Measurements from ENCODE around the gene GPR3.

DNA sequence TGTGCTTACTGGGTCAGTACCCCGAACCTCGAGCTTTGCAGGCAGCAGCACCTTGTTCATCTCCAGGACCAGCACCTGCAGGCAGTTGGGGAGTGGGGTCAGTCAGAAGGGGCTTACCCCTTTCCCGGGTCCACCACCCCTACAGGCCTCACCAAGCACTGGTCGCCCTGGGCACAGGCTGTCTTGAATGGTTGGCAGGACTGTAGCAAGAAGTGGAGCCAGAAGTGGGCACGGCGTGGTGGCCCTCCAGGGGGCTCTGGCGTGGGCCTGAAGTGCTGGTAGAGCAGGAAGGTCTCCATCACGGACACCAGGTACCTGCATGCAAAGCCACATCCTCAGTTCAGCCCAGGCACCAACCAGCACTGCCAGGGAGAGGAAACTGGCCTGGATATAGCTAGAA is 30.9 kb upstream of the GPR3 start:
- TF ChIP-seq, protein P1, sequence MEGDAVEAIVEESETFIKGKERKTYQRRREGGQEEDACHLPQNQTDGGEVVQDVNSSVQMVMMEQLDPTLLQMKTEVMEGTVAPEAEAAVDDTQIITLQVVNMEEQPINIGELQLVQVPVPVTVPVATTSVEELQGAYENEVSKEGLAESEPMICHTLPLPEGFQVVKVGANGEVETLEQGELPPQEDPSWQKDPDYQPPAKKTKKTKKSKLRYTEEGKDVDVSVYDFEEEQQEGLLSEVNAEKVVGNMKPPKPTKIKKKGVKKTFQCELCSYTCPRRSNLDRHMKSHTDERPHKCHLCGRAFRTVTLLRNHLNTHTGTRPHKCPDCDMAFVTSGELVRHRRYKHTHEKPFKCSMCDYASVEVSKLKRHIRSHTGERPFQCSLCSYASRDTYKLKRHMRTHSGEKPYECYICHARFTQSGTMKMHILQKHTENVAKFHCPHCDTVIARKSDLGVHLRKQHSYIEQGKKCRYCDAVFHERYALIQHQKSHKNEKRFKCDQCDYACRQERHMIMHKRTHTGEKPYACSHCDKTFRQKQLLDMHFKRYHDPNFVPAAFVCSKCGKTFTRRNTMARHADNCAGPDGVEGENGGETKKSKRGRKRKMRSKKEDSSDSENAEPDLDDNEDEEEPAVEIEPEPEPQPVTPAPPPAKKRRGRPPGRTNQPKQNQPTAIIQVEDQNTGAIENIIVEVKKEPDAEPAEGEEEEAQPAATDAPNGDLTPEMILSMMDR (IDR thresholded peaks at IDR 0.05; ENCODE audit: insufficient read depth, low read length), result no peak
- TF ChIP-seq POLR2AphosphoS5 (IDR thresholded peaks at IDR 0.05; ENCODE audit: low read depth), result no peak
